ENCODE data around the gene LRRC27. TPM values are rescaled to one million over a fixed set of nuclear protein-coding genes. Genes with fewer than 3 reads are reported as not detected.

The LRRC27 gene
- total RNA-seq, 4 donors from 2014 or later = 5.9 to 69.5 (median 8.3) TPM; not detected in 1

- Histone ChIP-seq H3K4me3 (no peak overlapping the region), H3K27me3 (no peaks in the 10 kb centered on the region), H3K4me1 (peaks cover 0 to 3% (median 0%) of the 10 kb centered on the region in 4 donors), H3K36me3 (no peaks in the 10 kb centered on the region), H3K9me3 (peaks cover 0 to 4% of the 10 kb centered on the region in 2 donors), H3K27ac (no peak overlapping the region)
- in situ Hi-C loops (cut with MboI; ENCODE audit: low pct_ligation_motif_present in 1 of 4, low pct_unique_long_range_greater_than_20kb in 1 of 4, low sequenced_read_pairs in 3 of 4) (no loop called here), intact Hi-C loops (cut with DNase I; ENCODE audit: low total_unique reads) (no loop called here)
- TF ChIP-seq, protein P1, sequence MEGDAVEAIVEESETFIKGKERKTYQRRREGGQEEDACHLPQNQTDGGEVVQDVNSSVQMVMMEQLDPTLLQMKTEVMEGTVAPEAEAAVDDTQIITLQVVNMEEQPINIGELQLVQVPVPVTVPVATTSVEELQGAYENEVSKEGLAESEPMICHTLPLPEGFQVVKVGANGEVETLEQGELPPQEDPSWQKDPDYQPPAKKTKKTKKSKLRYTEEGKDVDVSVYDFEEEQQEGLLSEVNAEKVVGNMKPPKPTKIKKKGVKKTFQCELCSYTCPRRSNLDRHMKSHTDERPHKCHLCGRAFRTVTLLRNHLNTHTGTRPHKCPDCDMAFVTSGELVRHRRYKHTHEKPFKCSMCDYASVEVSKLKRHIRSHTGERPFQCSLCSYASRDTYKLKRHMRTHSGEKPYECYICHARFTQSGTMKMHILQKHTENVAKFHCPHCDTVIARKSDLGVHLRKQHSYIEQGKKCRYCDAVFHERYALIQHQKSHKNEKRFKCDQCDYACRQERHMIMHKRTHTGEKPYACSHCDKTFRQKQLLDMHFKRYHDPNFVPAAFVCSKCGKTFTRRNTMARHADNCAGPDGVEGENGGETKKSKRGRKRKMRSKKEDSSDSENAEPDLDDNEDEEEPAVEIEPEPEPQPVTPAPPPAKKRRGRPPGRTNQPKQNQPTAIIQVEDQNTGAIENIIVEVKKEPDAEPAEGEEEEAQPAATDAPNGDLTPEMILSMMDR (IDR thresholded peaks at IDR 0.05) = no peak
- TF ChIP-seq POLR2A (IDR thresholded peaks at IDR 0.05) (no peak), POLR2AphosphoS5 (IDR thresholded peaks at IDR 0.05) (no peak), EP300 (IDR thresholded peaks at IDR 0.05; ENCODE audit: low read depth) (no peak)
- no peak for DNase-seq
- 88 to 100% methylated on average over 3 to 6 of the region's 6 CpGs for WGBS, 2 donors (ENCODE audit: low coverage in 1 of 2)
Measured at GRCh38 chr10:132290631-132291030, 41.4 kb upstream of the LRRC27 start.

- TF ChIP-seq, protein P1 (IDR thresholded peaks at IDR 0.05) = no peak
- TF ChIP-seq EP300 (IDR thresholded peaks at IDR 0.05; ENCODE audit: low read depth) = no peak
- no peak for TF ChIP-seq POLR2AphosphoS5 (IDR thresholded peaks at IDR 0.05)
- no peak for TF ChIP-seq POLR2A (IDR thresholded peaks at IDR 0.05)
- Histone ChIP-seq H3K36me3 (no peaks in the 10 kb centered on the region), H3K4me3 (no peak overlapping the region), H3K9me3 (peaks cover 0 to 4% of the 10 kb centered on the region in 2 donors), H3K27me3 (no peaks in the 10 kb centered on the region), H3K4me1 (peaks cover 0 to 3% (median 0%) of the 10 kb centered on the region in 4 donors), H3K27ac (no peak overlapping the region)
- 69% methylated on average over 5 of the region's 5 CpGs; no CpG with 5 or more reads in 1 of the 2 donors for WGBS, 2 donors (ENCODE audit: low coverage in 1 of 2)
- in situ Hi-C loops (cut with MboI; ENCODE audit: low pct_ligation_motif_present in 1 of 4, low pct_unique_long_range_greater_than_20kb in 1 of 4, low sequenced_read_pairs in 3 of 4) (no loop called here), intact Hi-C loops (cut with DNase I; ENCODE audit: low total_unique reads) (no loop called here)
- DNase-seq = no peak
Measured at GRCh38 chr10:132291826-132292225, 40.2 kb upstream of the LRRC27 start.

DNA sequence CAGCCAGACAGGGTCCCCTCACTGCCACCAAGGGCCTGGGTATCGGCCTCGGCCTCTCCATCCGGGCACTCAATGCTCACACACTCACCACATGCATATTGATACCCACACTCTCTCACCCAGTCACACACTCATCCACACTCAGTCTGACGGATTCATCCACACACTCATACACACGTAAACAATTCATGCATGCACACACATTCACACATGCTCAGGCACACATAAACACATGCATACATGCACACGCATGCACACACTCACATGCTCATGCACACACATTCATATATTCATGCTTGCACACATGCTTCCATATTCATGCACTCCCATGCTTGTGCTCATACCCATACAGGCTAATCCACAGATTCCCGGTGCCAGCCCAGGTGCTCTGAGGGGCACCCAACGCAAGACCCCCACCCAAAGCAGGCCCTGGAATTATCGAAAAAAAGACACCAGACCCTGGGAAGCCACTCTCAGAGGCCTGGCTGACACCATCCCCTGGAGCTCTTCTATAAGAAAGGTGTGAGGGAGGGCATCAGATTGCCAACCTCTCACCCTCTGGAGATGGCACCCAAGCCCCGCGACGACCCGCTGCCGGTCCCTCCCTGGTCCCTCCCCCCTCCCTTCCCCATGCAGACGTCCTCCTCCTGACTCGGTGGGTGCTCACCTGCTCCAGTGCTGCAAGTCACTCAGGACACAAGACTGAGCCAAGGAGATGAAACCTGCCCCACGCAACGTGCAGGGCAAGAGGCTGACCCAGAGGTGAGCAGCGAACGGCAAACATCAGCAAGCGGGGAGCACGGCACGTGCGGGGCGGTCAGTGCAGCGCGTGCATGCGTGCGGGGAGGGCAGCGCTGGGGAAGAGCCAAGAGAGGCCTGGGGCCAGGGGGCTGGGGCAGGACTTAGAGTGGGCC, 39.4 kb upstream of the LRRC27 start:
- Histone ChIP-seq H3K4me1 (peaks cover 0 to 3% (median 0%) of the 10 kb centered on the region in 4 donors), H3K36me3 (no peaks in the 10 kb centered on the region), H3K27me3 (no peaks in the 10 kb centered on the region), H3K9me3 (peaks cover 0 to 4% of the 10 kb centered on the region in 2 donors), H3K27ac (no peak overlapping the region), H3K4me3 (no peak overlapping the region)
- peak; percentile 0 for DNase-seq
- WGBS, 2 donors (ENCODE audit: low coverage in 1 of 2) = 89% methylated on average over 30 of the region's 30 CpGs; no CpG with 5 or more reads in 1 of the 2 donors
- intact Hi-C loops (cut with DNase I; ENCODE audit: low total_unique reads) = no loop called here
- TF ChIP-seq, protein P1 (IDR thresholded peaks at IDR 0.05) = no peak
- TF ChIP-seq EP300 (IDR thresholded peaks at IDR 0.05; ENCODE audit: low read depth) (no peak), POLR2A (IDR thresholded peaks at IDR 0.05) (no peak), POLR2AphosphoS5 (IDR thresholded peaks at IDR 0.05) (no peak)
- in situ Hi-C loops (cut with MboI; ENCODE audit: low pct_ligation_motif_present in 1 of 4, low pct_unique_long_range_greater_than_20kb in 1 of 4, low sequenced_read_pairs in 3 of 4) = no loop called here

- Histone ChIP-seq H3K27ac (peak overlapping the region in 1 of 4 donors; percentile 12), H3K9me3 (peaks cover 0 to 4% of the 10 kb centered on the region in 2 donors), H3K4me1 (peaks cover 0 to 3% (median 0%) of the 10 kb centered on the region in 4 donors), H3K4me3 (no peak overlapping the region), H3K27me3 (no peaks in the 10 kb centered on the region), H3K36me3 (no peaks in the 10 kb centered on the region)
- in situ Hi-C loops (cut with MboI; ENCODE audit: low pct_ligation_motif_present in 1 of 4, low pct_unique_long_range_greater_than_20kb in 1 of 4, low sequenced_read_pairs in 3 of 4) = no loop called here
- peak; percentile 7 for DNase-seq
- intact Hi-C loops (cut with DNase I; ENCODE audit: low total_unique reads) = no loop called here
- 54% methylated on average over 15 of the region's 16 CpGs; no CpG with 5 or more reads in 1 of the 2 donors for WGBS, 2 donors (ENCODE audit: low coverage in 1 of 2)
- no peak for TF ChIP-seq POLR2AphosphoS5 (IDR thresholded peaks at IDR 0.05)
- TF ChIP-seq, protein P1 (IDR thresholded peaks at IDR 0.05) = no peak
- TF ChIP-seq EP300 (IDR thresholded peaks at IDR 0.05; ENCODE audit: low read depth) = no peak
- TF ChIP-seq POLR2A (IDR thresholded peaks at IDR 0.05) = no peak
Measured at GRCh38 chr10:132293201-132293812, 38.7 kb upstream of the LRRC27 start.

Measured in transverse colon (tissue), 4 donors.